ENCODE results near the gene TTC27.
"Not testable (repeated sequence)": the region's sequence is repeated elsewhere in the genome, so short reads cannot be mapped to it uniquely, and the experiment has no call there.

TTC27 gene

GRCh38 chr2:32844253-32844652 lies 216.4 kb downstream of the TTC27 start:
- no peak for DNase-seq (ENCODE audit: low read depth in 1 of 2, low spot score in 1 of 2)
- TF ChIP-seq JUND (IDR thresholded peaks at IDR 0.05; ENCODE audit: low read depth), result no peak
- in situ Hi-C loops (cut with HindIII; ENCODE audit: low pct_unique_long_range_greater_than_20kb, low sequenced_read_pairs), result no loop called here

- DNase-seq (ENCODE audit: low read depth in 1 of 2, low spot score in 1 of 2); in situ Hi-C loops (cut with HindIII; ENCODE audit: low pct_unique_long_range_greater_than_20kb, low sequenced_read_pairs): not testable (repeated sequence)
Observed at GRCh38 chr2:32846274-32846673, 218.4 kb downstream of the TTC27 start.

- in situ Hi-C loops (cut with HindIII; ENCODE audit: low pct_unique_long_range_greater_than_20kb, low sequenced_read_pairs), result no loop called here
- DNase-seq (ENCODE audit: low read depth in 1 of 2, low spot score in 1 of 2), result no peak
- TF ChIP-seq JUND (IDR thresholded peaks at IDR 0.05; ENCODE audit: low read depth), result no peak
Observed at GRCh38 chr2:32847734-32848133, 219.9 kb downstream of the TTC27 start.

GRCh38 chr2:32849456-32850194 lies 221.8 kb downstream of the TTC27 start:
- in situ Hi-C loops (cut with HindIII; ENCODE audit: low pct_unique_long_range_greater_than_20kb, low sequenced_read_pairs), result no loop called here

GRCh38 chr2:32851777-32852439 lies 224.1 kb downstream of the TTC27 start:
- no peak for DNase-seq (ENCODE audit: low read depth in 1 of 2, low spot score in 1 of 2)
- TF ChIP-seq JUND (IDR thresholded peaks at IDR 0.05; ENCODE audit: low read depth), result no peak
- in situ Hi-C loops (cut with HindIII; ENCODE audit: low pct_unique_long_range_greater_than_20kb, low sequenced_read_pairs), result no loop called here

More at GRCh38 chr2:32849456-32850194, 221.8 kb downstream of the TTC27 start:
- no peak for TF ChIP-seq JUND (IDR thresholded peaks at IDR 0.05; ENCODE audit: low read depth)
- no peak for DNase-seq (ENCODE audit: low read depth in 1 of 2, low spot score in 1 of 2)

- in situ Hi-C loops (cut with HindIII; ENCODE audit: low pct_unique_long_range_greater_than_20kb, low sequenced_read_pairs), result no loop called here
- TF ChIP-seq JUND (IDR thresholded peaks at IDR 0.05; ENCODE audit: low read depth), result no peak
- no peak for DNase-seq (ENCODE audit: low read depth in 1 of 2, low spot score in 1 of 2)
Observed at GRCh38 chr2:32852856-32853255, 225.0 kb downstream of the TTC27 start.

GRCh38 chr2:32856891-32857290 lies 229.0 kb downstream of the TTC27 start:
- in situ Hi-C loops (cut with HindIII; ENCODE audit: low pct_unique_long_range_greater_than_20kb, low sequenced_read_pairs), result no loop called here
- no peak for TF ChIP-seq JUND (IDR thresholded peaks at IDR 0.05; ENCODE audit: low read depth)
- DNase-seq (ENCODE audit: low read depth in 1 of 2, low spot score in 1 of 2), result no peak

GRCh38 chr2:32858713-32859112 lies 230.9 kb downstream of the TTC27 start:
- no peak for DNase-seq (ENCODE audit: low read depth in 1 of 2, low spot score in 1 of 2)
- in situ Hi-C loops (cut with HindIII; ENCODE audit: low pct_unique_long_range_greater_than_20kb, low sequenced_read_pairs), result no loop called here
- TF ChIP-seq JUND (IDR thresholded peaks at IDR 0.05; ENCODE audit: low read depth), result no peak

GRCh38 chr2:32860385-32860784 lies 232.5 kb downstream of the TTC27 start:
- TF ChIP-seq JUND (IDR thresholded peaks at IDR 0.05; ENCODE audit: low read depth), result no peak
- in situ Hi-C loops (cut with HindIII; ENCODE audit: low pct_unique_long_range_greater_than_20kb, low sequenced_read_pairs), result no loop called here
- DNase-seq (ENCODE audit: low read depth in 1 of 2, low spot score in 1 of 2), result no peak

GRCh38 chr2:32862269-32863055 lies 234.6 kb downstream of the TTC27 start:
- DNase-seq (ENCODE audit: low read depth in 1 of 2, low spot score in 1 of 2), result no peak
- in situ Hi-C loops (cut with HindIII; ENCODE audit: low pct_unique_long_range_greater_than_20kb, low sequenced_read_pairs), result no loop called here
- TF ChIP-seq JUND (IDR thresholded peaks at IDR 0.05; ENCODE audit: low read depth), result no peak

GRCh38 chr2:32863326-32863725 lies 235.5 kb downstream of the TTC27 start:
- in situ Hi-C loops (cut with HindIII; ENCODE audit: low pct_unique_long_range_greater_than_20kb, low sequenced_read_pairs), result no loop called here
- no peak for TF ChIP-seq JUND (IDR thresholded peaks at IDR 0.05; ENCODE audit: low read depth)
- DNase-seq (ENCODE audit: low read depth in 1 of 2, low spot score in 1 of 2), result no peak

- in situ Hi-C loops (cut with HindIII; ENCODE audit: low pct_unique_long_range_greater_than_20kb, low sequenced_read_pairs), result no loop called here
- no peak for TF ChIP-seq JUND (IDR thresholded peaks at IDR 0.05; ENCODE audit: low read depth)
- DNase-seq (ENCODE audit: low read depth in 1 of 2, low spot score in 1 of 2), result no peak
Observed at GRCh38 chr2:32863803-32864202, 236.0 kb downstream of the TTC27 start.
